Astrocyte (in vitro differentiated cells and primary cell): ENCODE data around the gene ZDHHC14. TPM values are rescaled to one million over a fixed set of nuclear protein-coding genes. Genes with fewer than 3 reads are reported as not detected.

Experiments used
- DNase-seq: peaks from one replicate; pipeline ENCODE4 v3.0.0-alpha.2; 2010; ENCODE audit warnings: low read depth
- FAIRE-seq: peaks from 2 replicates; lab custom pipeline; 2011; peaks lifted over from hg19 to GRCh38; lab: Jason Lieb, UNC
- H2AFZ ChIP-seq: 2 replicates; pipeline ENCODE4 v1.6.0; 2012; ENCODE audit warnings: low read depth, low read length, inconsistent platforms
- H3K27ac ChIP-seq: 2 replicates; pipeline ENCODE4 v1.5.1; 2011; ENCODE audit warnings: low read depth, low read length, inconsistent platforms
- H3K27me3 ChIP-seq: 2 replicates; pipeline ENCODE4 v1.6.0; 2011; ENCODE audit warnings: low read length, inconsistent platforms; ENCODE audit not compliant: insufficient read depth
- H3K36me3 ChIP-seq: 2 replicates; pipeline ENCODE4 v1.5.1; 2011; ENCODE audit warnings: low read length, inconsistent platforms; ENCODE audit not compliant: insufficient read depth
- H3K4me1 ChIP-seq: 2 replicates; pipeline ENCODE4 v1.5.1; 2011; ENCODE audit warnings: low read length, inconsistent platforms; ENCODE audit not compliant: insufficient read depth
- H3K4me2 ChIP-seq: 2 replicates; pipeline ENCODE4 v1.6.0; 2012; ENCODE audit warnings: low read length, inconsistent platforms
- H3K4me3 ChIP-seq: 2 replicates; pipeline ENCODE4 v1.5.1; 2011; ENCODE audit warnings: low read depth, mild to moderate bottlenecking, low read length, inconsistent platforms; ENCODE audit not compliant: insufficient read depth
- H3K79me2 ChIP-seq: 2 replicates; pipeline ENCODE4 v1.6.0; 2012; ENCODE audit warnings: mild to moderate bottlenecking, low read length, inconsistent platforms; ENCODE audit not compliant: insufficient read depth
- H3K9ac ChIP-seq: 2 replicates; pipeline ENCODE4 v1.6.0; 2012; ENCODE audit warnings: mild to moderate bottlenecking, low read length, inconsistent platforms
- H3K9me3 ChIP-seq: 2 replicates; pipeline ENCODE4 v1.5.1; 2012; ENCODE audit warnings: low read depth, mild to moderate bottlenecking, low read length, inconsistent platforms; ENCODE audit not compliant: insufficient read depth
- H4K20me1 ChIP-seq: 2 replicates; pipeline ENCODE4 v1.6.0; 2012; ENCODE audit warnings: low read length, inconsistent platforms; ENCODE audit not compliant: insufficient read depth
- H3K27ac Mint-ChIP-seq: one replicate; pipeline ENCODE4 v1.8.0; 2021; ENCODE audit warnings: mild to moderate bottlenecking, mixed read lengths; ENCODE audit not compliant: unreplicated experiment
- H3K27me3 Mint-ChIP-seq: one replicate; pipeline ENCODE4 v1.8.0; 2021; ENCODE audit warnings: low read depth, mixed read lengths; ENCODE audit not compliant: unreplicated experiment
- H3K36me3 Mint-ChIP-seq: one replicate; pipeline ENCODE4 v1.8.0; 2021; ENCODE audit warnings: low read depth, mixed read lengths; ENCODE audit not compliant: unreplicated experiment
- H3K4me1 Mint-ChIP-seq: one replicate; pipeline ENCODE4 v1.8.0; 2021; ENCODE audit warnings: low read depth, mixed read lengths; ENCODE audit not compliant: unreplicated experiment
- H3K4me3 Mint-ChIP-seq: one replicate; pipeline ENCODE4 v1.8.0; 2021; ENCODE audit warnings: mild to moderate bottlenecking, moderate library complexity, mixed read lengths; ENCODE audit not compliant: unreplicated experiment
- H3K9me3 Mint-ChIP-seq: one replicate; pipeline ENCODE4 v1.8.0; 2021; ENCODE audit warnings: mild to moderate bottlenecking, mixed read lengths; ENCODE audit not compliant: unreplicated experiment
- CTCF ChIP-seq: IDR thresholded peaks from 2 replicates; pipeline ENCODE4 v1.5.1; 2011; ENCODE audit warnings: low read depth, mild to moderate bottlenecking, inconsistent platforms, low read length, moderate library complexity; ENCODE audit not compliant: insufficient read depth
- EZH2 ChIP-seq: IDR thresholded peaks from 2 replicates; pipeline ENCODE4 v1.6.1; 2012; ENCODE audit warnings: mild to moderate bottlenecking, low read length, inconsistent platforms; ENCODE audit not compliant: insufficient read depth
- total RNA-seq: library from RNA; stranded (reverse); gene quantifications from 2 replicates; pipeline ENCODE4 v1.2.1, GENCODE V29; 2021

ZDHHC14 gene
- total RNA-seq, 1 donor from 2014 or later, result 7.2 TPM

- H3K4me3 Mint-ChIP-seq, result no peak overlapping the region
- H3K27ac Mint-ChIP-seq, result no peak overlapping the region
- Histone ChIP-seq H3K4me1 (no peaks in the 10 kb centered on the region), H3K36me3 (no peaks in the 10 kb centered on the region), H2AFZ (no peak overlapping the region), H3K9me3 (no peaks in the 10 kb centered on the region), H3K79me2 (no peaks in the 10 kb centered on the region), H3K9ac (no peak overlapping the region), H3K27ac (no peak overlapping the region), H3K4me3 (no peak overlapping the region), H3K27me3 (peaks cover 4% of the 10 kb centered on the region), H4K20me1 (no peaks in the 10 kb centered on the region), H3K4me2 (no peak overlapping the region)
- H3K36me3 Mint-ChIP-seq, result peaks cover 27% of the 10 kb centered on the region
- no peaks in the 10 kb centered on the region for H3K4me1 Mint-ChIP-seq
- no peak for TF ChIP-seq EZH2
- no peak for TF ChIP-seq CTCF
- peaks cover 42% of the 10 kb centered on the region for H3K27me3 Mint-ChIP-seq
- FAIRE-seq (no peak), DNase-seq (no peak)
- H3K9me3 Mint-ChIP-seq, result peaks cover 5% of the 10 kb centered on the region
These were observed 160.8 kb downstream of the ZDHHC14 start for GRCh38 chr6:157541618-157542413.

- no peak overlapping the region for H3K4me3 Mint-ChIP-seq
- H4K20me1 ChIP-seq, result no peaks in the 10 kb centered on the region
- no peaks in the 10 kb centered on the region for H3K79me2 ChIP-seq
- no peak overlapping the region for H3K4me2 ChIP-seq
- DNase-seq, result no peak
- H3K27ac Mint-ChIP-seq, result no peak overlapping the region
- no peak for FAIRE-seq
- H3K9me3 Mint-ChIP-seq, result peaks cover 7% of the 10 kb centered on the region
- no peaks in the 10 kb centered on the region for H3K9me3 ChIP-seq
- no peak overlapping the region for H3K9ac ChIP-seq
- peaks cover 4% of the 10 kb centered on the region for H3K27me3 ChIP-seq
- H2AFZ ChIP-seq, result no peak overlapping the region
- peaks cover 46% of the 10 kb centered on the region for H3K27me3 Mint-ChIP-seq
- no peak overlapping the region for H3K27ac ChIP-seq
- TF ChIP-seq CTCF (no peak), EZH2 (no peak)
- no peak overlapping the region for H3K4me3 ChIP-seq
- no peaks in the 10 kb centered on the region for H3K36me3 ChIP-seq
- no peaks in the 10 kb centered on the region for H3K4me1 ChIP-seq
- no peaks in the 10 kb centered on the region for H3K4me1 Mint-ChIP-seq
- H3K36me3 Mint-ChIP-seq, result peaks cover 29% of the 10 kb centered on the region
These were observed 161.6 kb downstream of the ZDHHC14 start for GRCh38 chr6:157542414-157543160.
